SJCRH30 (cell line): ENCODE data around the gene EFEMP1. TPM values are rescaled to one million over a fixed set of nuclear protein-coding genes. Genes with fewer than 3 reads are reported as not detected.
"Not testable (repeated sequence)": the region's sequence is repeated elsewhere in the genome, so short reads cannot be mapped to it uniquely, and the experiment has no call there.

ENCODE experiments used
- DNase-seq, 2 experiments: peaks; one replicate each; pipeline ENCODE4 v3.0.0-alpha.2; 2015 to 2020
- H3K27ac ChIP-seq: fragments of 250-450 bp; sonication (Bioruptor Pico); 2 replicates; pipeline ENCODE4 v1.5.1; 2020; ENCODE audit warnings: mild to moderate bottlenecking, moderate library complexity
- H3K27me3 ChIP-seq: fragments of 250-450 bp; sonication (Bioruptor Pico); 2 replicates; pipeline ENCODE4 v1.5.1; 2020; ENCODE audit warnings: mild to moderate bottlenecking, moderate library complexity
- H3K36me3 ChIP-seq: fragments of 250-450 bp; sonication (Bioruptor Pico); 2 replicates; pipeline ENCODE4 v1.5.1; 2020; ENCODE audit warnings: mild to moderate bottlenecking, moderate library complexity
- H3K4me1 ChIP-seq: fragments of 250-450 bp; sonication (Bioruptor Pico); 2 replicates; pipeline ENCODE4 v1.5.1; 2020; ENCODE audit warnings: mild to moderate bottlenecking, moderate library complexity
- H3K4me3 ChIP-seq: fragments of 250-450 bp; sonication (Bioruptor Pico); 2 replicates; pipeline ENCODE4 v1.5.1; 2020; ENCODE audit warnings: mild to moderate bottlenecking, moderate library complexity
- H3K9me3 ChIP-seq: fragments of 250-450 bp; sonication (Bioruptor Pico); replicated peaks from 2 replicates; pipeline ENCODE4 v1.5.1; 2020; ENCODE audit warnings: mild to moderate bottlenecking, moderate library complexity
- total RNA-seq: library from RNA; depleted of rRNA; stranded (reverse); fragments of >200 nt; shearing (Covaris generic); gene quantifications from 2 replicates; pipeline ENCODE4 v1.2.3, GENCODE V29; 2014

Gene EFEMP1
- total RNA-seq, 1 experiment from 2014 or later, result 0.06 TPM

DNA sequence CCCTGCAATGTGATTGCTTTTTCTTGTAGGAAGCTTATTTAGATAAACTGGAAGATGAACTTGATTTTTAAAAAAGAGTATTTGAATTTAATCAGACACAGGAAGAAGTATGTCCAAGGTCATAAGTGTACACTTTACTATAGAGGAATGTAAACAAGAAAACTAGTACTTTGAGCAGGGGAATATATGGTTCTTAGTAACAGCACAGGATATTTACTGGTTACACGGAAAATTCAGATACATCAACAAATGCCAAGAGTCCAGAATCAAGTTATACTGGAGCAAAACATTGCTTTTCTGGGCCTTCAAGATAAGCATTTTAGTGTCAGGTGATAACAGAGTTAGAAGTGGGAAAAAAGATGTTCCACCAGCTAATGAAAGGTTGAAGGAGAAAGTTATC, 75.5 kb downstream of the EFEMP1 start:
- H3K4me1 ChIP-seq, result no peaks in the 10 kb centered on the region
- no peak overlapping the region for H3K27ac ChIP-seq
- H3K27me3 ChIP-seq, result no peaks in the 10 kb centered on the region
- H3K4me3 ChIP-seq, result no peak overlapping the region
- no peak for DNase-seq
- H3K9me3 ChIP-seq, result no peaks in the 10 kb centered on the region
- H3K36me3 ChIP-seq, result no peaks in the 10 kb centered on the region

DNA sequence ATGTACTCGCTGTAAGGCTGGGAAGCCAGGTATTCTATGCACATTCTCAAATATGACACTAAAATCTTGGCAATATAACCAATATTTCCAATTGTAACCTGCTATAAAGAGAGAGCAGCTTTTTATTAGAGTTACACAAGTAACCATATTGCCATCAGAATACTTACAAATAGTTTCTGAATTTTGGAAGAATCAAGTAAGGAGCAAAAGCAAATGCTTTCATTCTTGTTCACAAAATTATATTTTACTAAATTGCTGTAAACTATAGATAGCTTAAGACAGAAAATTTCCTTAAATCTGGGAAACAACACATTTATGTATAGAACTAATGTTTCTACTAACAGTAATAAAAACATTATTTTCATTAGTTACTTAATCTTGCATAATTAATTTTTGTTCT, 77.2 kb downstream of the EFEMP1 start:
- H3K4me3 ChIP-seq, result no peak overlapping the region
- H3K9me3 ChIP-seq, result no peaks in the 10 kb centered on the region
- no peak overlapping the region for H3K27ac ChIP-seq
- no peaks in the 10 kb centered on the region for H3K4me1 ChIP-seq
- H3K36me3 ChIP-seq, result no peaks in the 10 kb centered on the region
- no peak for DNase-seq
- no peaks in the 10 kb centered on the region for H3K27me3 ChIP-seq

DNA sequence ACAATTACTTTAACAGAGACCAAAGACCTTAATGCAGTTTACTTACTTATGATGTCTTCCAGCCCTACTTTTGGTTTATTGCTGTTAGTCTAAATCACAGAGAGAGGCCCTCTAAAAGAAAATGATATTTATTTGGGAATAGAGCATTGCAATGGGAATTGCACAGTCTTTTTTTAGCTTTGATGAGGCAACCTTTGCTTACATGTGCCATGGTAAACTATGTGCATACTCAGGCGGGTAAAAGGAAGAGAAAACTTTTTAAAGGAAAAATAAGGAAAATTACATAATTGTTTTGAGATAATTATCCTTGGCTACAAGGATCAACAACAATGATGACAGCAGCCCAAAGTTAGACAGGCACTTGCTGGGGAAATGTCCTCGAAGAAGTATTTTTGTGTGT, 78.6 kb downstream of the EFEMP1 start:
- Histone ChIP-seq H3K27me3 (no peaks in the 10 kb centered on the region), H3K4me1 (no peaks in the 10 kb centered on the region), H3K36me3 (no peaks in the 10 kb centered on the region), H3K27ac (no peak overlapping the region), H3K4me3 (no peak overlapping the region), H3K9me3 (no peaks in the 10 kb centered on the region)
- DNase-seq, result no peak

DNA sequence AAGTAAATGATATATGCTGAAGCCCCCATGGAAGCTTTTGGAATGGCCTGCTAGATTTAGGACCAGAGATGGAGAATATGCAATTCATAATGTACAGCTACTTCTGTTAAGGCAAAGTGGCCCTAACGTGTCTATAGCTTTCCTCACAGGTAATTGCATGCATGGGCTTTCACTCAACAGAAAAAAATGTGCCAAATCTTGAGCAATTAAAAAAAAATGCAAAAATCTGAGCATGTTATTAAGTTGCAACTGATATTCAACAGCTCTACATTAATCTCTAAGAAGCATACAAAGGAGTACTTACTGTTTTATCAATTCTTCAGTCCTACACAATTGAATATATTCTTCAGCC, 79.6 kb downstream of the EFEMP1 start:
- H3K27me3 ChIP-seq, result no peaks in the 10 kb centered on the region
- H3K27ac ChIP-seq, result no peak overlapping the region
- H3K36me3 ChIP-seq, result no peaks in the 10 kb centered on the region
- no peaks in the 10 kb centered on the region for H3K9me3 ChIP-seq
- H3K4me3 ChIP-seq, result no peak overlapping the region
- no peak for DNase-seq
- no peaks in the 10 kb centered on the region for H3K4me1 ChIP-seq

DNA sequence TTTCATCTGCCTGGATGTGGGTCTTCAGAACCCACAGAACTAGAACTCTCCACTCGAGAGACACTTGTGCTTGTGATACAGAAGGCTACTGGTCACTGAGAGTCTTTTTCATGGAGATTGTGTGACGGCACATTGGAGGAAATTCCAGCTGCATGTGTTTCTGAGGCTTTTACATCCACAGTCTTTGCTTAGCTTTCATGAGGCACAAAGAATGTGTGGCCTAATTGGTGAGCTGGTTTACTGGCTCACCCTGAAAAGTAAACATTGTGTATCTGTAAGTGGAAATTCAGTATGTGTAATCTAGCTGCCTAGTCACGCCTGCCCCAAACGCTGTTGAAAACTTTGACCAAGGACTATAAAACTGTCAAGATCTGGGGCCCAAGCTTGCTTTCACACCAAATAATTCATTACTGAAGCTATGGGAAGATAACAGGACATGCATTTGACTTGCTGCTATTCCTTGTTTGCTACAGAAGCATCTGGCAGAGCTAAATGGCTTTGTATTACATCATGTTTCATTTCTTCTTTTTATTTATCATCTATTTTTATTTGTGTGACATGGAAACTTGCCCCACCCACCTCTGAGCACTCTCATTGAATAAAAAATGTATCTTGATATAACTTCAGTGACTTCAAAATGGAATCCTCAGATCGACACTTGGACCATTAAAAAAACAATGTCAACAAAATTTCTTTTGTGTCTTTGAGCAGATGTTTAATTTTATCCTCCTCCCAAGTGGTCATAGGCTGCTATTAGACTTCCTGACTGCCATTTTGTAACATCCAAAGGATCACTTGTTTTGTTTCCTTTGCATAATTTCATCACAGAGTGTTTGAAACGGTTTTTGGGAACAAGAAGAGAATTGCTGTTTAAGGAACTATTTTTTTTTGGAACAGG, 80.2 kb downstream of the EFEMP1 start:
- H3K9me3 ChIP-seq, result no peaks in the 10 kb centered on the region
- no peak overlapping the region for H3K4me3 ChIP-seq
- H3K27ac ChIP-seq, result no peak overlapping the region
- H3K4me1 ChIP-seq, result no peaks in the 10 kb centered on the region
- H3K36me3 ChIP-seq, result no peaks in the 10 kb centered on the region
- no peak for DNase-seq
- no peaks in the 10 kb centered on the region for H3K27me3 ChIP-seq

DNA sequence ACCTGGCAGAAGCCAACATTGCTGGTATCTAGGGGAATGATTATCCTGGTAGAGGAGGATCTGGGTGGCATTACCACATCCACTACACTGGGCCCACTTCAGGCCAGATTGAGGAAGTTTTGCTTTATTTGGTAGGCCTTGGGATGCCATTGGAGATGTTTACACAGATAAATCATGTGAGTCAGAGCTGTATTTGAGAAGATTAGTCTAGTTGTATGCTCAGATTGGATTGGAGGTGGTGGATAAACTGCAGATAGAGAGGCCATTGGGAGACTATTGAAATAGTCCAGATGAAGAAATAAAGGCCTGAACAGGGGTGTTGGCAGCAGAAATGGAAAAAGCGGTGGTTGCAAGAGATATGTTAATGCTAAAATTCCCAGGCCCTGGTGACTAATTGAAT, 81.5 kb downstream of the EFEMP1 start:
- no peaks in the 10 kb centered on the region for H3K4me1 ChIP-seq

DNA sequence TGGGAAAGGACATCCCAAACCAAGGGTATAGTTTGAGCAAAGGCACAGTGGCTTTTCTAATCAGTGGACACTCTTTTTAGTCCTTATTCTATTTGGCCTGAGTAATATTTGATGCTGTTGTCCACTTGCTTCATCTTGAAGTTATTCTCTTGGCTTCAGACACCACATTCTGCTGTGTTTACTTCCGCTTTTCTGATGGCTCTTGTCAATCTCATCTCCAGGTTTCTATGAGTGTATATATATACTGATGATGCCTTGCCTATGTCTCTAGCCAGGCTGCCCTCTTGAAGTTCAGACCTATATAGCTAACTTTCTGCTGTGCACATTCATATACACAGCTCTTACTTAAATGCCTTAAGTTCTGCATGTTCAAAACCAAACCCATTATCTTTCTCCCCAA, 83.1 kb downstream of the EFEMP1 start:
- H3K4me3 ChIP-seq, result no peak overlapping the region
- H3K9me3 ChIP-seq, result no peaks in the 10 kb centered on the region
- DNase-seq, result no peak
- no peaks in the 10 kb centered on the region for H3K36me3 ChIP-seq
- H3K27me3 ChIP-seq, result no peaks in the 10 kb centered on the region
- H3K27ac ChIP-seq, result no peak overlapping the region
- no peaks in the 10 kb centered on the region for H3K4me1 ChIP-seq

More for the DNA sequence above, 81.5 kb downstream of the EFEMP1 start:
- no peaks in the 10 kb centered on the region for H3K9me3 ChIP-seq
- no peak for DNase-seq
- no peak overlapping the region for H3K4me3 ChIP-seq
- no peaks in the 10 kb centered on the region for H3K36me3 ChIP-seq
- no peak overlapping the region for H3K27ac ChIP-seq
- H3K27me3 ChIP-seq, result no peaks in the 10 kb centered on the region

DNA sequence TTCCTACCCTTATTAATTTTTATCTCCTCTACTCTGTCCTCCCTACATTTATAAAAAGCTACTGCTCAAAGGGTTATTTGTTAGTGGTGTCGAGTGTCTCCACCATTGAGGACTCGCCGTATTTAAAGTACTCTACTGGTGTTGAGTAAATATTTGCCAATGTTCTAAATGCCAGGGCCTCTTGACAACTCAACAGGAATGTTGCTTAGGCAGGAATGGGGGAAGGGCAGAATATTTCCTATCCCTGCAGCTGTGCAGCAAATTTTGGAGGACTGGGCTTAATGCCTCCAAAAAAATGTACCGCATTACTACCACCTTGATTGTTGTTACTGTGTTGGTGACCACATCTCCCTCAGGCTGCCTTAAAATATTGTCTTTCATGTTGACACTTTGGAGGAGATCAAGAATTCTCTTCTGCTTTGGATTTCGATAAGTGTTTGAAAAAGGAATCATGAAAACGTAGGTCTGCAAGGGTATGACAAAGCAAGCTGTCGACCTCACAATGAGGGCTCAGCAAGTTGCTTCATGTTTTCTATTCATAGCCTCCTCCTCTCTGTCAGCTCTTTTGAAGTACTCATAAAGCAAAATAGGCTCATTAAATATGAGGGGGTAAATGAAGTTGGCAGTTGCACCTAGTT, 84.3 kb downstream of the EFEMP1 start:
- H3K27ac ChIP-seq, result no peak overlapping the region
- peak; percentile 10 to 12 for DNase-seq

DNA sequence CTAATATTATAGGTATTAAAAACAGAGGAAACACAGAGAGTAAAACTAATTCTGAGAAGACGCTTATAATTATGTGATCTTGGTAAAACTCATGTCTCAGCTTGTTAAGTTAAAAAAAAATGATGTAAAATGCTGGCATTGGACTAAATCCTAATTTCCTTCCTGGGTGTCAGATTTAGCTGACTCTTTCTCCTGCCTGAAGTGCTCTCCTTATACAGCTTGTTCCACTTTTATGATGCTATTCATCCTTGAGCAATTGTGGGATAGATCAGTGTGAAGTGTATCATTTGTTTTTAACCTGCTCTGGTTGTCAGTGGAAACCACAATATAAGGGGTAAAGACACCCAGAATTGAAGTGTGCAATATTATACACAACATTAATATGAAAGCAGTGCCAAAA, 84.9 kb downstream of the EFEMP1 start:
- no peak overlapping the region for H3K27ac ChIP-seq
- H3K4me3 ChIP-seq, result no peak overlapping the region
- DNase-seq, result no peak
- H3K9me3 ChIP-seq, result no peaks in the 10 kb centered on the region
- H3K4me1 ChIP-seq, result no peaks in the 10 kb centered on the region
- no peaks in the 10 kb centered on the region for H3K27me3 ChIP-seq
- no peaks in the 10 kb centered on the region for H3K36me3 ChIP-seq

More for the DNA sequence above, 84.3 kb downstream of the EFEMP1 start:
- no peaks in the 10 kb centered on the region for H3K36me3 ChIP-seq
- no peaks in the 10 kb centered on the region for H3K27me3 ChIP-seq
- H3K4me3 ChIP-seq, result no peak overlapping the region
- no peaks in the 10 kb centered on the region for H3K9me3 ChIP-seq
- H3K4me1 ChIP-seq, result no peaks in the 10 kb centered on the region

DNA sequence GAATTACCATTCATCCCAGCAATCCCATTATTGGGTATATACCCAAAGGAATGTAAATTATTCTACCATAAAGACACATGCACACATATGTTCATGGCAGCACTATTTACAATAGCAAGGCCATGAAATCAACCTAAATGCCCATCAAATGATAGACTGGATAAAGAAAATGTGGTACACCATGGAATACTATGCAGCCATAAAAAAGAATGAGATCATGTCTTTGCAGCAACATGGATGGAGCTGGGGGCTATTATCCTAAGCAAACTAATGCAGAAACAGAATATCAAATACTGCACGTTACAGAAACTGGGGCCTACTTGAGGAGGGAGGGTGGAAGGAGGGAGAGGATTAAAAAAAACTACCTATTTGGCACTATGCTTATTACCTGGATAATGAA, 85.5 kb downstream of the EFEMP1 start:
- not testable (repeated sequence) for H3K27ac ChIP-seq, DNase-seq, H3K4me1 ChIP-seq, H3K36me3 ChIP-seq, H3K9me3 ChIP-seq, H3K4me3 ChIP-seq, H3K27me3 ChIP-seq

DNA sequence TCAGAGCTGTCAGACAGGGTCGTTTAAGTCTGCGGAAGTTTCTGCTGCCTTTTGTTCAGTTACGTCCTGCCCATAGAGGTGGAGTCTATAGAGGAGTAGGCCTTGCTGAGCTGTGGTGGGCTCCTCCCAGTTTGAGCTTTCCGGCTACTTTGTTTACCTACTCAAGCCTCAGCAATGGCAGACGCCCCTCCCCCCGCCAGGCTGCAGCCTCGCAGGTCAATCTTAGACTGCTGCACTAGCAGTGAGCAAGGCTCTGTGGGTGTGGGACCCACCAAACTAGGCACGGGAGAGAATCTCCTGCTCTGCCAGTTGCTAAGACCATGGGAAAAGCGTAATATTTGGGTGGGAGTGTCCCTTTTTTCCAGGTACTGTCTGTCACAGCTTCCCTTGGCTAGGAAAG, 86.5 kb downstream of the EFEMP1 start:
- H3K9me3 ChIP-seq, result 0 out of 2 replicates have a peak, but pooled peaks cover 3% of the 10 kb centered on the region
- DNase-seq, result no peak
- H3K27me3 ChIP-seq, result no peaks in the 10 kb centered on the region
- no peak overlapping the region for H3K4me3 ChIP-seq
- H3K36me3 ChIP-seq, result no peaks in the 10 kb centered on the region
- H3K4me1 ChIP-seq, result no peaks in the 10 kb centered on the region
- no peak overlapping the region for H3K27ac ChIP-seq

DNA sequence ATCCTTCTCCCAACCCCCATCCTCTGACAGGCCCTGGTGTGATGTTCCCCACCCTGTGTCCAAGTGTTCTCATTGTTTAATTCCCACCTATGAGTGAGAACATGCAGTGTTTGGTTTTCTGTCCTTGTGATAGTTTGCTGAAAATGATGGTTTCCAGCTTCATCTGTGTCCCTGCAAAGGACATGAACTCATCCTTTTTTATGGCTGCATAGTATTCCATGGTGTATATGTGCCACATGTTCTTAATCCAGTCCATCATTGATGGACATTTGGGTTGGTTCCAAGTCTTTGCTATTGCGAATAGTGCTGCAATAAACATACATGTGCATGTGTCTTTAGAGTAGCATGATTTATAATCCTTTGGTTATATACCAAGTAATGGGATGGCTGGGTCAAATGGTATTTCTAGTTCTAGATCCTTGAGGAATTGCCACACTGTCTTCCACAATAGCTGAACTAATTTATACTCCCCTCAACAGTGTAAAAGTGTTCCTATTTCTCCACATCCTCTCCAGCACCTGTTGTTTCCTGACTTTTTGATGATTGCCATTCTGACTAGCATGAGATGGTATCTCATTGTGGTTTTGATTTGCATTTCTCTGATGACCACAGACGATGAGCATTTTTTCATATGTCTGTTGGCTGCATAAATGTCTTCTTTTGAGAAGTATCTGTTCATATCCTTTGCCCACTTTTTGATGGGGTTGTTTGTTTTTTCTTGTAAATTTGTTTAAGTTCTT, 91.7 kb downstream of the EFEMP1 start:
- H3K9me3 ChIP-seq, result peaks cover 14% of the 10 kb centered on the region
- not testable (repeated sequence) for H3K4me3 ChIP-seq, H3K27ac ChIP-seq, H3K36me3 ChIP-seq, H3K4me1 ChIP-seq, H3K27me3 ChIP-seq
- peak in 1 of 2 experiments; percentile 17 for DNase-seq

DNA sequence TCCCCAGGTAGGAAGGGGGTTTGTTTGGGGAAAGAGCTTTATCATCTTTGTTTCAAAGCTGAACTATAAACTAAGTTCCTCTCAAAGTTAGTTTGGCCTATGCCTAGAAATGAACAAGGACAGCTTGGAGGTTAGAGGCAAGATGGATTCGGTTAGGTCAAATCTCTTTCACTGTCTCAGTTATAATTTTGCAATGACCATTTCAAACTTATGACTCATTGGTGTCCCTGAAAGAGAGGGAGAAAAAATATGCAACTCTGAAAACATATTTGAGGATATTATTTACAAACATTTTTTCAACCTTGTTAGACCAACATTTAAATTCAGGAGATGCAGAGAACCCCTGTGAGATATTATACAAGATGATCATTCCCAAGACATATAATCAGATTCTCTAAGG, 95.7 kb downstream of the EFEMP1 start:
- no peak for DNase-seq
- Histone ChIP-seq H3K4me1 (no peaks in the 10 kb centered on the region), H3K27ac (no peak overlapping the region), H3K27me3 (no peaks in the 10 kb centered on the region), H3K4me3 (no peak overlapping the region), H3K9me3 (peaks cover 14% of the 10 kb centered on the region), H3K36me3 (no peaks in the 10 kb centered on the region)

DNA sequence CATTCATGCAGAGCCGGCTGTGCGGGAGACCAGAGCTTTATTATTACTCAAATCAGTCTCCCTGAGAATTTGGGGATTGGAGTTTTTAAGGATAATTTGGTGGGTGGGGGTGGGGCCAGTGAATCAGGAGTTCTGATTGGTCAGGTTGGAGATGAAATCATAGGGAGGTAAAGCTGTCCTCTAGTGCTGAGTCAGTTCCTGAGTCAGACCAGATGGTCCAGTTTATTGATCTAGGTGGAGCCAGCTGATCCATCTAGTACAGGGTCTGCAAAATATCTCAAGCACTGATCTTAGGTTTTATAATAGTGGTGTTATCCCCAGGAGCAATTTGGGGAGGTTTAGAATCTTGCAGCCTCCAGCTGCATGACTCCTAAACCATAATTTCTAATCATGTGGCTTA, 96.2 kb downstream of the EFEMP1 start:
- H3K27ac ChIP-seq, DNase-seq, H3K36me3 ChIP-seq, H3K27me3 ChIP-seq, H3K4me1 ChIP-seq, H3K4me3 ChIP-seq: not testable (repeated sequence)
- peaks cover 11% of the 10 kb centered on the region for H3K9me3 ChIP-seq

DNA sequence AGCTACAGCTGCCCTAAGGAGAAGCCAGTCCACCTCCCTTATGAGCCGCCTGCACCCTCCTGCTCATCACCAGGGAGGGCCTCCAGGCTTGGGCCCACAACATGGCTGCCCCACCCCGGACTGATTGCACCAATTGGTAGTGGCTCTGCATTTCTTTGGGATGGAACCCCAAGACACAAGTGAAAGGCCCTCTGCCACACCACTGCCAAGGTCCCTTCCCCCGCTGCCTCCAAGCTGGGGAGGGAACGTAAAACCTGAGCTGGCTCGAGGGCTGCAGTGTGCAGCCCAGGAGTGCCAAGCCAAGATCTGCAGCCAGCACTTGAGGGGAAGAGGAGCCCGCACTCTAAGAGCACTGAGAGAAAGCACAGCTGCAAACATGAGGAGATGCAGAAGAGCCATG, 97.3 kb downstream of the EFEMP1 start:
- Histone ChIP-seq H3K4me1 (no peaks in the 10 kb centered on the region; the same call in 1 of the 2 replicates), H3K9me3 (peaks cover 4% of the 10 kb centered on the region; the same call in 1 of the 2 replicates), H3K36me3 (no peaks in the 10 kb centered on the region), H3K4me3 (no peak overlapping the region), H3K27me3 (no peaks in the 10 kb centered on the region), H3K27ac (no peak overlapping the region)
- no peak for DNase-seq
